HG03442 (cell line): ENCODE results near the gene PPP3CA.

Experiments
- ATAC-seq: cut with Tn5 transposase; IDR thresholded peaks from one replicate; pipeline ENCODE4 v1.9.1; 2021; ENCODE audit warnings: mild to moderate bottlenecking, moderate library complexity; ENCODE audit not compliant: unreplicated experiment

PPP3CA gene

GRCh38 chr4:100977746-100978397 is 369.5 kb downstream of the PPP3CA start:
- ATAC-seq = no peak

GRCh38 chr4:100977274-100977673 is 370.1 kb downstream of the PPP3CA start:
- no peak for ATAC-seq
